Spleen (tissue), 7 donors: ENCODE results near the gene LRRK1.

ENCODE experiments used
- POLR2A ChIP-seq, 3 donors: fragments of 450-650 bp; IDR thresholded peaks; one replicate each; pipeline ENCODE4 v1.5.1; 2017; ENCODE audit warnings: antibody characterized with exemption in 3 of 3, mild to moderate bottlenecking in 1 of 3
- POLR2AphosphoS5 ChIP-seq, 3 donors: sonication (generic); formaldehyde crosslinking; IDR thresholded peaks; one replicate each; pipeline ENCODE4 v1.5.1; 2017; ENCODE audit warnings: antibody characterized with exemption in 3 of 3
- TF ChIP-seq, protein P1 (sequence below), 11 experiments: fragments of 200-600 bp in 7 of 11; fragments of 450-650 bp in 4 of 11; sonication (generic) in 4 of 11; IDR thresholded peaks in 8 of 11; conservative IDR thresholded peaks in 3 of 11; 1 replicate in 7 of 11; 2 replicates in 4 of 11; pipeline versions ENCODE4 v1.4.0 to v1.8.0; 2016 to 2021; ENCODE audit warnings: antibody characterized with exemption in 11 of 11, inconsistent platforms in 4 of 11, mild to moderate bottlenecking in 1 of 11
- donor health status: DM: no; HTN: no; CAD: no; lungs with moderate emphysema.
- donor health status: DM: no; HTN: no; CAD: no.
- donor health status: DM: no; HTN: no; CAD: no.

DNA sequence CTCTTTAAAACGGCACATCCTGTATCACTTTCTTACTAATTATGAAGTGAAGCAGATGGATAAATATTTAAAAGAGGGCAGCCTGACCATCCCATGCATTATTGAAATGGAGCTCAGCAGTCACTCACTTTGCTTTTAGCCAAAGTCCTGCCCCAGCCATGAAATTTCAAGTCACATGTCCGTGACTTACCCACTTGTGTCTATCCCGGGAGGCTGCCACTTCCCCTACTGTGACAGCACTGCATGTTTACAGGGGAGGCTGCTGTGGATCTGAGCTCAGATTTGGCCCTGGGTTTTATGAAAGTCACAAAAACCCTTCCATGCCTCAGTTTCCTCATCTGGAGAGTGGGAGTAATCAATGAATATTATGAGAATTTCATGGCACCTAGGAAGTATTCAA, 17.9 kb upstream of the LRRK1 start:
- TF ChIP-seq, protein P1, sequence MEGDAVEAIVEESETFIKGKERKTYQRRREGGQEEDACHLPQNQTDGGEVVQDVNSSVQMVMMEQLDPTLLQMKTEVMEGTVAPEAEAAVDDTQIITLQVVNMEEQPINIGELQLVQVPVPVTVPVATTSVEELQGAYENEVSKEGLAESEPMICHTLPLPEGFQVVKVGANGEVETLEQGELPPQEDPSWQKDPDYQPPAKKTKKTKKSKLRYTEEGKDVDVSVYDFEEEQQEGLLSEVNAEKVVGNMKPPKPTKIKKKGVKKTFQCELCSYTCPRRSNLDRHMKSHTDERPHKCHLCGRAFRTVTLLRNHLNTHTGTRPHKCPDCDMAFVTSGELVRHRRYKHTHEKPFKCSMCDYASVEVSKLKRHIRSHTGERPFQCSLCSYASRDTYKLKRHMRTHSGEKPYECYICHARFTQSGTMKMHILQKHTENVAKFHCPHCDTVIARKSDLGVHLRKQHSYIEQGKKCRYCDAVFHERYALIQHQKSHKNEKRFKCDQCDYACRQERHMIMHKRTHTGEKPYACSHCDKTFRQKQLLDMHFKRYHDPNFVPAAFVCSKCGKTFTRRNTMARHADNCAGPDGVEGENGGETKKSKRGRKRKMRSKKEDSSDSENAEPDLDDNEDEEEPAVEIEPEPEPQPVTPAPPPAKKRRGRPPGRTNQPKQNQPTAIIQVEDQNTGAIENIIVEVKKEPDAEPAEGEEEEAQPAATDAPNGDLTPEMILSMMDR (IDR thresholded peaks at IDR 0.05 in 8 of 11, conservative IDR thresholded peaks at IDR 0.05 in 3 of 11), result no peak
- TF ChIP-seq POLR2A (IDR thresholded peaks at IDR 0.05), result no peak
- no peak for TF ChIP-seq POLR2AphosphoS5 (IDR thresholded peaks at IDR 0.05)
